ENCODE measurements around the gene MPST. TPM values are rescaled to one million over a fixed set of nuclear protein-coding genes. Genes with fewer than 3 reads are reported as not detected.

MPST gene
- total RNA-seq, 1 donor from 2014 or later: 60.2 TPM

DNA sequence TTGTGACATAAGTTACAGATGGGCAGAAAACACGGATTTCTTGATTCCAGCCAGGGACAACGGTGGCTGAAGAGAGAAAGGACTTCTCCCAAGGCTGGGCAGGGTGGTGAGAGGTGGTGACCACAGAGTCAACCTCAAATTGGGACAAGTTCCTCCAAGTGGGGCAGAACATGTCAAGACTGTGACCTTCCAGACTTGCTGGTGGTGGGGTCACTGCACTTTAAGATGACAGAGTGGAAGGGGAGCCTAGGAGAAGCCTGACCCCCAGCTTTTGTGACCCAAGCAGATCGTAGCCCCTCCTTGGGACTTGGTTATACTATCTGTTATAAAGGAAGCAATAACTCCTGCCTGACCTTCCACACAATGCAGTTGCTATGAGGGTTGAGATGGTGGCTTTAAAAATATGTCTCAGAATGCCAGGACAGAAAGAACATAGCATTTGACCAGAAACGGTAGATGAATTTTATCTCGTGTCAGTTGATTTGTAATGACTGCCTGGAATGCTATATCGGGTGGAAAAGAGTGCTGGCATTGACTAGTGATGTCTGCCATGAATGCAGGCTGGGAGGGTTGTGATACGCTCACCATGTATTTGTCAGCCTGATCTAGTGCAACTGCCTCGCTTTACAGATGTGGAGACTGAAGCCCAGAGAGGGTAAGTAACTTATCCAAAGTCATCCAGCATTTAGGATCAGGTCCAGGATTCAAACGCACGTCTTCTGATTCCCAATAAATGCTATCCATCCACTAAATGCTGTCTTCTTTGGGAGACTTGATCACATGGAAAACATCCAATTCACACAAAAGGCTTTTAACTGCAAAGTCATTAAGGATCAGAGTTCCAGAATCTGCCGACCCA is 18.6 kb upstream of the MPST start:
- DNase-seq (ENCODE audit: low spot score): no peak

DNA sequence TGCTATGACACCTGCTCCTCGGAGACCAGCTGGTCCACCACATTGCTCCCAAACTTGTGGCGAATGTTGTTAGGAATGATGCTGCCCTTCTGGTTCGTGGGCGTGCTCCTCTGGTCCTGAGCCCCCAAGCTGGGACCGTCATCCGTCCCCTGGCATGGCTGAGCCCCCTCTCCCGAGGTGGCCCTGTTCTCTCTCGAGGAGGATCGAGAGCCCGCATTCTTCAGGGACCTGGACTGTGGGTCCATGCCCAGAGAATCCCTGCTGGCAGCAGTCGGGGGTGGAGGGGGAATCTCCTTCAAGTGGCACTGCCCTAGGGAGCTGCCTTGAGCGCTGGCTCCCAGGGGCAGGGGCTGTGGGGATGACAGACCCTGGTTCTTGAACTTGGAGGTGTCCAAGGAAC is 17.7 kb upstream of the MPST start:
- no peak for DNase-seq (ENCODE audit: low spot score)

DNA sequence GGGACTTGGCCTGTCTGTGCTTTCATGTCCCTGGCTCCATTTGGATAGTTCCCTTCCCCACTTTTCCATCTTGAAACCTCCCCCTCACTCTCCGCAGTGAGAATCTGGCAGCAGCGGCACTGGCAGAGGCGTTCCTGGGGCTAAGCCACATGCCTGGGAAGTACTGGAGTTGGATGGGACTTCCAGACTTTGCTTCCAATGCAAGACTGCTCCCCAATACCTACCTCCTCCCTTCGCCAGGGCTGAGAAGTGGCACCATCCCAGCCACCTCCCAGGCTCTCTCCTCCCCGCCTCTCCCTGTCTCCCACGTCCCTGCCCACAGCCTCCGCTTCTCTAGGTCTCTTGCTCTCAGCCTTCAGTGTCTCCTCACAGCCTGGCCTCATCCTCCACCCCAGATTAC is 16.9 kb upstream of the MPST start:
- no peak for DNase-seq (ENCODE audit: low spot score)

DNA sequence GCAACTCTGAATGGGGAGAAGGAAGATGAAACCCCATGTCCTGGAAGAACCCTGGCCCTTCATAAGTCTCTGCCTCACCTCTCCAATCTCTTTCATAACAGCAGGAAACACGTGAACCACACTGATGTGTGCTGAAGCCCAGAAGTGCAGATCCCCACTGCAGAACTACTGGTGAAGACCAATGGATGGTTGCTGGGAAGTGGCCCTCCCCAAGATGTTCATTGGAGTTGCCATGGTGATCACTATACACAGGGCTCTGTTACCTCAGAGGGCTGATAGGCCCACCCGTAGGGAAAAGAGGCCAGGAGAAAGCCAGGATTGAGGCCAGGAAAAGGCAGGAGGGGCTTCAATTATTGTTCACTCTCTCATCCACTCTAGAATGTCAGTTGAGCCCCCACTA is 11.9 kb upstream of the MPST start:
- DNase-seq (ENCODE audit: low spot score): no peak

DNA sequence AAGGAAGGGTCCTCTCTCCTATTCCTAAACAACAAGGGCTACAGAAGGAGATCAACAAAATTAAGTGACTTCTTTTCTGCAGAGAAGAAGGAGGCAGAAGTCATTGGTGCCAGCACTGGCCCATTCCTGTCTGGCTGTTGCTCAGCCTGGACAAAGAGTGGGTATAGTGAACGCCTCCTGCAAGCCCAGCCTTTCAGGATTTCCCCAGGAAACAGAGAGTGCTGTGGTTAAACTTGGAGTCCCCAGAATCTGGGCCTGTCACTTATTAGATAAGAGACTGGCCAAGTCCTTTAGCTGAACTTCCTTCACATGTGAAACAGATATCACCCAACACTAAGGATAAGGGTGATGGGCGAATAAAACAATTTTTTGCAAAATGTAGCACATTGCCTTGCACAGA is 11.2 kb upstream of the MPST start:
- DNase-seq (ENCODE audit: low spot score): no peak

DNA sequence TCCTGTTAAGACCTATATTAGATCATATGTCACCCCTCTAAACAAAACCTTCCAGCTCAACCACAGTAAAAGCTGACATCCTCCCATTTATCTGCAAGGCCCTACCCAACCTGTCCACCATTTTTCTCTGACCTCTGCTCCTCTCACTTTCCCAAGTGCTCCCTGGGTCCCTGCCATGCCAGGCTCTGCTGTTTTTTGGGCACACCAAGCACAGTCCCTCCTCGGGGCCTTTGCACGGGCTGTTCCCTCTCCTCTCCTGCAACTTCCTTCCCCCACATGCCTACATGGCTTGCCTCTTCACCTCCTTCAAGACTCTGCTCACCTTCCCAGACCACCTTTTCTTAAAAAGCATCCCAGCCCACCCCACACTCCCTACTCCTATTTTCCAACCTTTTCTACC is 10.1 kb upstream of the MPST start:
- DNase-seq (ENCODE audit: low spot score): no peak

DNA sequence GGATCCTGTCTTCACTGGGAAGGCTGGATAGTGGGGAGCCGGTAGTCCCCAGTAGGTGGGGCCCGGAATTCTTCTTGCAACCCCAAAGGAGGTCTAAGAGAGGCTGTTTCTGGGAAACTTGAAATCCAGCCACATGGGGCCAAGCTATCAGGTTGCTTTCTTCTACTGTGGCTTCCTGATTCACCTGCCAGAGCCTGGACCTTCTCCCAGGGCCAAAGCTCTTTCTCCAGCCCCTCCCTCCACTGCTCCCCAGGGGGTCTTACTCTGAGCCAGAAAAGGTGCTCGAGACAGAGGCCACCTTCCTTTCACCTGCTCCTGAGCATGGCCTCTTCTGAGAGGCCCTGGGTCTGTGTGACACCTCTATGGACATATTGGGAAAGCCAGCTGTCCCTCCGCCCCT is 9.4 kb upstream of the MPST start:
- no peak for DNase-seq (ENCODE audit: low spot score)

DNA sequence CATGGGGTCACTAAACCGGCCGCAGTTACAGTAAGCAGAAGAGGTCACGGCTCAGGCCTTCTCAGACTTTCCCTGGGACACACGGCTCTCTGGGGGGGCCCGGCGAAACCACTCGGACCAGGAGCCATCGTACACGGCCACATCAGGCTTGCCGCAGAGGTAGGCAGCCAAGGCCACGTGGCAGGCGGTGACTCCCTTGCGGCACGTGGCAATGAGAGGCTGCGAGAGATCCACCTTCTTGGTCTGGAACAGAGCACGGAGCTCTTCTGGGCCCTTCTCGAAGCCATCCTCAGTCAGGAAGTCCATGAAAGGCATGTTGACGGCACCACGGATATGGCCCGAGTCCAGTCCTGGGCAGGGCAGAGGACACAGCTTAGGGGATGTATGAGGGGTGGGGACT is 8.6 kb upstream of the MPST start:
- DNase-seq (ENCODE audit: low spot score): peak; percentile 31

DNA sequence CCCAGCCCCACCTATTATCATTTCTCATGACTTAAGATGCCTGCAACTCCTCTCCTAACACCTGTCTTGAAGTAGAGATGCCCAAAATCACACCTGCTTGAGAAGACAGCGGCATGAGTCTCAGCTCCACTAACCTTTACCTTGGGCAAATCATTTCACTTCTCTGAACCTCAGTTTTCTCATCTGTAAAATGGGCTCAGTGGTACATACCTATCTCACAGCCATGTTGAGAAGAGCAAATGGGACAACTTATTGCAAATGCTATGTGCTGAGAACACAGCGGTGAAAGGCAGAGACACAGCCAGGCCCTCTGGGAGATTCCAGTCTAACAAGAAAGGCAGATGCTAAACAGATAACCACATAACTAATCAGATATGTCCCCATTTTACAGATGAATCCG is 8.1 kb upstream of the MPST start:
- DNase-seq (ENCODE audit: low spot score): no peak

DNA sequence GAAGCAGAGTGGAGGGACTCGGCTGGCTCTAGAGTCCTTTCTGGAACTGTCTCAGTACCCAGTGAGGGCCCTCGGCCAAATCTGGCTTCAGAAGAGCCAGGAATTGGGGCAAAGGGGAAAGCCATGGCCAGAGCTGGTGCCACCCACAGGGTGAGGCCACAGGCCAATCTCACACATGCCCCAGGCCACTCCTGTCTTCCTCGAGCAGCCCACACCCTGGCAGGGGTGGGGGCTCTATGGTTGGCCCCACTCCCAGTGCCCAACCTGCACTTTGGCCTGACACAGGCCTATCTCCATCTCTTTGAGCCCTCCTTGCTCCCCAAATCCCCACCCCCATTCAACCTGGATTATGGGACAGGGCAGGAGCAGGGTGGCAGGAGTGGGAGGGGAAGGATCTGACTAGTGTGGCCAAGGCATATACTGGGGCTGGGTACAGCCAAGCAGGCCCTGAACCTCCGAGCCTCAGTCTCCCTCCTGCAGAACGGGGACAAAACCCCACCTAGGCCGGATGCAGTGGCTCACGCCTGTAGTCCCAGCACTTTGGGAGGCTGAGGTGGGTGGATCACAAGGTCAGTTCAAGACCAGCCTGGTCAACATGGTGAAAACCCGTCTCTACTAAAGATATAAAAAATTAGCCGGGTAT is 7.2 kb upstream of the MPST start:
- no peak for DNase-seq (ENCODE audit: low spot score)

DNA sequence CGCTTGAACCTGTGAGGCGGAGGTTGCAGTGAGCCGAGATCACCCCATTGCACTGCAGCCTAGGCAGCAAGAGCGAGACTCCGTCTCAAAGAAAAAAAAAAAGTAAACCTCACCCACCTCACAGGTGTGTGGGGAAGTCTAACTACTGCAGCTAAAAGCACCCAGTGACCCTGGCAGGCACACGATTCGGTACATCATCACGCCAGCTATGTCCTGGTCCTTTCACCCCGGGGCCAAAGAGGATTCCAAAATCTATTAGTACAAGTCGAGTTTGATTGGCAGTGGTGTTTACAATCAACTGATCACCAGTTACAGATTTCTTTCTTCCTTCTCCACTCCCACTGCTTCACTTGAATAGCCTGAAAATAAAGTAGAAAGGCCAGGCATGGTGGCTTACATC is 6.6 kb upstream of the MPST start:
- no peak for DNase-seq (ENCODE audit: low spot score)

DNA sequence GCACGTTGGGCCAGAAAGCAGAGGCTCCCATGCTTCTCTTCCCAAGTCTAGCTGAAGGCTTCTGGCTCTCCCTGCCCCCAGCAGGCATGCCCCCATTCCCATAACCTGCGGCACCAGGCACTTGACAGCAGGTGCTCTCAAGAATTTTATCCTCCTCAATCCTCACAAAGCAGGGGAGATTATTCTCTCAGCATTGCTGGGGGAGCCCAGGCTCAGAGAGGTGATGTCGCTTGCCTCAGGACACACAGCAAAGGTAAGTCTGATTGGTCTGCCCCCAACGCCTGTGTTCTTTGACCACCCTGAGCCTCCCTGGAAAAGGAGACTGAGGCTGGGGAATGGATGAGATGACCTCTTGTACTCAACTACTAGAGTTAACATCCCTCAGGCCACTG is 5.1 kb upstream of the MPST start:
- no peak for DNase-seq (ENCODE audit: low spot score)

DNA sequence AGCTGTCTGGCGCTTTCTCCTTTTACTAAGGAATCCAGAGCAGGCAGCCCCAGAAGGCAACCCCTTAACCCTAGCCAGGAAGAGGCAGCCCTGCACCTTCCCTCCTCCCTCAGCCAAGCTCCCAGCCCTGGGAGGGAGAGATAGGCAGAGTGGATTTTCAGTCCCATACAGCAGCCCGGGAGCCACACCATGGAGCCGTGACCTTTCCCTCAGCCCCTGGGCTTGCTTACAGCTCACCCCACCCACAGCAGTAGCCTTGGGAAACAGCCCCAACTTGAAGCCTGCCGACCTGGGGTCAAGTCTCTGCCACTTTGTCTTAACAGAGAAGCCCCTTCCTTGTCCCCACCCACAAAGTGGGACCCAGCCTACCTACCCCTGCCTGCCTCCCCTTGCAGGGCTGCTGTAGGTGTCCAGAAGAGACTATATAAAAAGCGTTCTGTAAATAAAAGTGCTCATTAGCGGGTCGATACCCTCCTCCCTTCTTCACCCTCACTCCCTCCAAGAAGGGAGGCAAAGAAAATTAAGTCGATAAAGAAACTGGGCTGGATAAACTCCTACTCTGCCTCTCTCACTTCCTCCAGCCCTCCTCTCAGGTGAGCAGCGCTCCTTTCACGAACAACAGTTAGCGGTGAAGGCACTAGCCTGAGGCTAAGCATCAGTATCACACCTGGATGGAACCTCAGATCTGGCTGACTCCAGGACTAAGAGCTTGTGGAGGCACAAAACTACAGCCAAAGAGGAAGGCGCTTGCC is 4.5 kb upstream of the MPST start:
- no peak for DNase-seq (ENCODE audit: low spot score)

DNA sequence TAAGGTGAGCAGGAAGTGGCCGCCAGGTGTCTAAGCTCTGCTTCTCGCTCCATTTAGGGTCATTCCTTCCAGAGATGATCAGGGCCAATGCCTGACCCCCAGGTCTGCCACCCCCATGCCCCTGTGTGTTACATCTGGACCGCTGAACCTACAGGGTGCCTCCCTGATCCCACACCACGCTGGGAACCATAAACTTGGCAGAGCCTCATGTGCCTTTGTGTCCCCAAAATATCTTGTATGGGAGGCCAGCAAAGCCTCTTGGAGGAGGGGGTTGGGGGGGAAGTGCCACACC is 4.0 kb upstream of the MPST start:
- DNase-seq (ENCODE audit: low spot score): no peak

DNA sequence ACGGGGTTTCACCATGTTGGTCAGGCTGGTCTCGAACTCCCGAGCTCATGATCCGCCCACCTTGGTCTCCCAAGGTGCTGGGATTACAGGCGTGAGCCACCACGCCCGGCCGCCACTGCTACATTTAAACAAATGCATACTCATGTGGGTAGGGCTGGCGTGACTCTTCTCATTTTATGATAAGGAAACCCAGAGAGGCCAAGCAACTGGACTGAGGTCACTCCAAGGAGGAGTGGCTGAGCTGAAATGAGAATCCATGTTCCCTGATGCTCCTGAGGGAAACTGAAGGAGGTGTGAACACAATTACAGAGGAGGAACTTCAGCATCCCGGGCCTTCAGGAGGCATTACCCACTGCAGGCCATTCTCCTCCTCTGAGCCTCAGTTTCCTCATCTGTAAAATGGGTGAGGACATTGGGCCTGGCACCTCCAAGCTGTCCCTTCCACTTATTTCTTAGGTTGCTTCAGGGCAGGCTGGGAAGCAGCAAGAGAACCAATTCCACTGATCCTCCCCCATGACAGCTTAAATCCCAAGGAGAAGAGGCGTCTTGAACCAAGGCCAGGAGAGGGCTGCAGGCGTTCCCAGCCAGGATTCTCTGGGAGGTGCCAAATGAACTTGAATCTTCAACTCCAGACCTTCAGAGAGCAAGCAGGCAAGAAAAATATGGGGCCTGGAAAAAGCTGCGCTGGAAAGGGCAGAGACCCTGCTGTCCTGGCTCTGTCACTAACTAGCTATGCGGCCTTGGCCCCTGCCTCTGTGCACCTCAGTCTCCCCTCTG is 3.2 kb upstream of the MPST start:
- peak; percentile 54 for DNase-seq (ENCODE audit: low spot score)

DNA sequence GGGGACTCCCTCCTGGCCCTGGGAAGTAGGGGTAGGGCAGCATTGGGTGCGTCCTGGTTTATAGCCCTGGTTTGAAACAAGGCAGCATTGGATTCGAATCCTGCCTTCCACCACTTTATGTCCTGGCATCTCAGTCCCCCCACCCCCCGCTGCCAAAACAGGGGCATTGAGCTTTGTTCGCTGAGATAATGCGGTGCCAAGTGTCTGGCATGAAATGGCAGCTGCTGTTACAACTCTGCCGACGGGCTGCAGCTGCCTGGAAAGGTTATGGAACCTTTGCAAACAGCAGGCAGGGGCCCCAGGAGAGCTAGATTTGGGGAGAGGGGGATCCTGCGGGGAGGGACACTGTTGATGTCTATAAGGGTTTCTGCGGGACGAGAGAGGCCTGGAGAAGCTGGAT is 2.2 kb upstream of the MPST start:
- no peak for DNase-seq (ENCODE audit: low spot score)

DNA sequence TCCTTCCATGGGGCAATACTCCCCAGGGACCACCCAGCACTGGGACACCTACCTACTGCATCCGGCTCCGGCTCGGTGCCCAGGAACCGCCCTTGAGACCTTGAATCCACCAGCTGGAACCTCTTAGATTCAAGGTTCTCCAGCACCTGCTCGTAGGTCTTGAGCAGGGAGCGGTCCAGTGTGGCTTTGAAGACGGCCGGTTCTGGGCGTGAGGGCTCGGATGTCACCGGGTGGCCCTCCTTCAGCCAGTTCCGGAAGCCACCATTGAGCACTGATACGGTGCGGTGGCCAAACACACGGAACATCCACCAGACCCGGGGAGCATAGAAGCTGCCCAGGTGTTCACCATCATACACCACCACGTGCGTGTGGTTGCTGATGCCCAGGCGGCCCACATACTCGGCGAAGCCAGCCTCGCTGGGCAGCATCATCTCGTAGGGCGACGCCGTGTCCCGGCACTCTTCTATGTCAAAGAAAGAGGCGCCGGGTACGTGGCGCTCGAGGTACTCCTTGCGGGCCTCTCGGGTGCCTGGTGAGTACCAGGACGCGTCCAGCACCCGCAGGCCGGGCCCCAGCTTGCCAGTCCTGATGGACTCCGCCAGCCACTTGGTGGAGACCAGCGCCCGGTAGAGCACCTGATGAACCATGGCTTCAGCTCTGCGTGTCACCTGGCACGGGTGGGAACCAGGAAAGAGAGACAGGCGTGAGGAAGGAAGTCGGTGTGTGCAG is 1.3 kb upstream of the MPST start:
- DNase-seq (ENCODE audit: low spot score): no peak

DNA sequence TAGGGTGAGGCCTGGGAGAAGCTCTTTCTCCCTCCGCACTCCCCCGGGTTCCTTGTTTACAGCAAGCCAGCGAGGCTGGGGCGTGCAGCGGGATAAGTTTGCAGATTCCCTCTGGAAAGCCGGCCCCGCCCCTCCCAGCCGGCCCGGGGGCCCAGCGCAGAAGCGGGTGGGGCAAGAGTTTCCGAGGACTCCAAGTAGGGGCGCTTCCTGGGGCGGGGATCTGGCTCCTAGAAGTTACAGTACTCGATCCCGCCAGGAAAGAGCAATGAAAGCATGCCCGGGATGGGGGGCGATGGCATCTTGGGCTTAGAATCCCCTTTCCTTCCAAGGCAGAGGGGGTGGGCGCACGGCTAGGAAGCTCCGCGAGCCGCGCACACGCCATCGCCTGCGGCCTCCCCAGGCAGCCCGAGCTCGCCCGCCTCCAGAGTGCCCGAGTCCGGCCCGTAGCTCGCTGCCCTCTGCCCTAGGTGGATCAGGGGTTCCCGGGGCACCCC is 680 bp upstream of the MPST start:
- peak; percentile 89 for DNase-seq (ENCODE audit: low spot score)

DNA sequence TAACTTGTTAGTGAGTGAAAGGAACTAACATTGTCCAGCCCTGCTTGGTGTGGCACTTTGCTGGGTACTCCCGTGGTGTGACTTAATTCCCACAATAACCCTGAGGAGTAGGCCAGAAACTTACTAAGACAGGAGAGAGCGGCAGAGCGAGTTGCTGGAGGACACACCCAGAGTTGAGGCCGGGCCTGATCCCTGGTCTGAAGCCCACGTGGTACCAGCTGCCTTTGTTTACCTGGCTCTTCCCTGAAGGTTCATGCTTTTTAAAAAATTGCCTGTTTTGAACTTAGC is 594 bp downstream of the MPST start:
- peak; percentile 59 for DNase-seq (ENCODE audit: low spot score)

DNA sequence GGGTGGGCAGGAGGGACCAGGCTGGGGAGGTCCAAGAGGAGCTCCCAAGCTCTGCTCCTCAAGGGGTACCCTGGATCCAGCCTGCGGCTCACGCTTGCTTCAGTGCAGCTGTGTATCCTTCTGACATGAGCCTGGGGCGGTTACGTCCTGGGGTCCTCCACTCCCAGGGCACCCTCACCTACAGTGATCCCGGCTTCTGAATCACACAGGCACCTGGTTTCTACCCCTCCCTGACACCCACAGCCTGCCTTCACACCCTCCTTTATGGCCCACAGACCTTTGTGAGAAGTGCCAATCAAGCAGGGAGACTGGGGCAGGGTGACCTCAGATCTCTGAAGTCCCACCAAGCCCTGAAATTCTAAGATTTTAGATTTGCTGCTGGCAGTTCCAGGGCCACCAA is 1.5 kb downstream of the MPST start:
- DNase-seq (ENCODE audit: low spot score): no peak

DNA sequence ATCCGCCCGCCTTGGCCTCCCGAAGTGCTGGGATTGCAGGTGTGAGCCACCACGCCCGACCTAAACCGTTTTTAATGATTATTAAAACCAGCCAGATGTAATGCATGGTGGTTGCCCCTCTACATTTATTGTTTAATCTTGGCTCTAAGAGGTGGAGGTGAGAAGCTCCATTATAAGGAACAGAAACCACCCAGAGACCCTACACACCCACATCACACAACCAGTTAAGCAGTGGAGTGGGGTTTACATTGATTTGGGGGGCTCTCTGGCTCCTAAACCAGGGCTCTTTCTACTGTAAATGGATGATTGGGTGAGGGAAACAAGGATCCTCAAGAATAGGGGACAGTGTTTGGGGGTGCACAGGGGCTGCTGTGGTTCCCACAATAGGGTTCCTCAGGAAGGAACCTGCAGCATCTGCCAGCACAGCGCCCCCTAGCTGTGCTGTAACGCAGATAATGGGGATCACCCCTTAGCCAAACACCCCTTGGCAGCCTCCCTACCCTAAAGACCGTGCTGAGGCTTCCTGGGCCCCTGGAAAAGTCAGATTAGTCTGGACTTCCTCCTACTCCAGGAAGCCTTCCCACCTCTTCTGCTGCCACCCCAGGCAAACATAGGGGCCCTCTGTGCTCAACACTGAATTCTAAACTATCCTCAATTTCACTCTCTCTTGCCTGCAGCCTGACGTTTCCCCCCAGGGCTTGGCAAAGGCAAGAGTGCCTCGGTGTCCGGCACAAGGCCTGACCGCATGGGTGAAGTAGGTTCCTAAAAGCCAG is 2.4 kb downstream of the MPST start:
- no peak for DNase-seq (ENCODE audit: low spot score)

Measured in umbilical cord (tissue), 2 donors.